Fibroblast of mammary gland (primary cell): ENCODE results near the gene CORO6.

Experiments used
- DNase-seq: peaks from one replicate; pipeline ENCODE4 v3.0.0-alpha.2; 2010; ENCODE audit warnings: low read depth
- H3K4me3 ChIP-seq: 2 replicates; pipeline ENCODE4 v1.5.1; 2011; ENCODE audit warnings: low read depth, mild to moderate bottlenecking, low read length, moderate library complexity; ENCODE audit not compliant: control insufficient read depth
- TF ChIP-seq, protein P1 (sequence below): conservative IDR thresholded peaks from 2 replicates; pipeline ENCODE4 v1.5.1; 2011; ENCODE audit warnings: low read depth, low read length, inconsistent platforms; ENCODE audit not compliant: control insufficient read depth, insufficient read depth

Gene CORO6

DNA sequence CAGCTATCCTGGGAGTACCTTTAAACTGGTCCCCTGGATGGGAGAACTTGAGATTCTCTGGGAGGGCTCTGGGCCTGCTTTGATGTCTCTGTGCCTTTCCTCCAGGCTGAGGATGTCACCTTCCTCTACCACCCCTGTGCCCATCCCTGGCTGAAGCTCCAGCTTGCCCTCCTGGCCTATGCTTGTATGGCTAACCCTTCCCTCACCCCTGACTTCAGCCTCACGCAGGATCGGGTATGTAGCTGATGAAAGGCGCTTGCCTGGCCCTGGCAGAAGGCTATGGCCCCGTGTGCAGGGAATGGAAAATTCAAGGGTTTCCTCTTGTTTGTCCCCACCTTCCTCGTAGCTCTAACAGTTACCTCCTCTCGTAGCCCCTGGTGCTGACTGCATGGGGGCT lies 51.2 kb downstream of the CORO6 start:
- TF ChIP-seq, protein P1, sequence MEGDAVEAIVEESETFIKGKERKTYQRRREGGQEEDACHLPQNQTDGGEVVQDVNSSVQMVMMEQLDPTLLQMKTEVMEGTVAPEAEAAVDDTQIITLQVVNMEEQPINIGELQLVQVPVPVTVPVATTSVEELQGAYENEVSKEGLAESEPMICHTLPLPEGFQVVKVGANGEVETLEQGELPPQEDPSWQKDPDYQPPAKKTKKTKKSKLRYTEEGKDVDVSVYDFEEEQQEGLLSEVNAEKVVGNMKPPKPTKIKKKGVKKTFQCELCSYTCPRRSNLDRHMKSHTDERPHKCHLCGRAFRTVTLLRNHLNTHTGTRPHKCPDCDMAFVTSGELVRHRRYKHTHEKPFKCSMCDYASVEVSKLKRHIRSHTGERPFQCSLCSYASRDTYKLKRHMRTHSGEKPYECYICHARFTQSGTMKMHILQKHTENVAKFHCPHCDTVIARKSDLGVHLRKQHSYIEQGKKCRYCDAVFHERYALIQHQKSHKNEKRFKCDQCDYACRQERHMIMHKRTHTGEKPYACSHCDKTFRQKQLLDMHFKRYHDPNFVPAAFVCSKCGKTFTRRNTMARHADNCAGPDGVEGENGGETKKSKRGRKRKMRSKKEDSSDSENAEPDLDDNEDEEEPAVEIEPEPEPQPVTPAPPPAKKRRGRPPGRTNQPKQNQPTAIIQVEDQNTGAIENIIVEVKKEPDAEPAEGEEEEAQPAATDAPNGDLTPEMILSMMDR: no peak
- H3K4me3 ChIP-seq: no peak overlapping the region
- DNase-seq: no peak

DNA sequence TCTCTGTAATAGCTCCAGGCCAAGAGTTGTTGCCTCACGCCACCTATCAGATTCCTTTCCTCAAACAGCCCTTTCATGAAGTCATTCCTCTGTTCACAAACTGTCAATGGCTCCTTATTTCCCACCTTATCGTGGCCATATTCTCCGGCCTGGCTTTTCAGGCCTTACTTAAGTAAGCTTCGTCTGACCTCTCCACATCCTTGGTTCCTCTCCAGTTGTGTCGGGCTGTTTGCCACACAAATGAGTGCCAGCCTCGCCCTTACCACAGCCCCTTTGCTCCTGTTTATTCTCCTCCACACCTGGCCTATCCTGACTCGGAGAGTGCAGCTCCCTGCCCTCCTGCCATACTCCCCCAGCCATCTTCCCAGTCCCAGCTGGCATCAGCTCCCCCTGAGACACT lies 52.2 kb downstream of the CORO6 start:
- no peak overlapping the region for H3K4me3 ChIP-seq
- TF ChIP-seq, protein P1: no peak
- DNase-seq: no peak

DNA sequence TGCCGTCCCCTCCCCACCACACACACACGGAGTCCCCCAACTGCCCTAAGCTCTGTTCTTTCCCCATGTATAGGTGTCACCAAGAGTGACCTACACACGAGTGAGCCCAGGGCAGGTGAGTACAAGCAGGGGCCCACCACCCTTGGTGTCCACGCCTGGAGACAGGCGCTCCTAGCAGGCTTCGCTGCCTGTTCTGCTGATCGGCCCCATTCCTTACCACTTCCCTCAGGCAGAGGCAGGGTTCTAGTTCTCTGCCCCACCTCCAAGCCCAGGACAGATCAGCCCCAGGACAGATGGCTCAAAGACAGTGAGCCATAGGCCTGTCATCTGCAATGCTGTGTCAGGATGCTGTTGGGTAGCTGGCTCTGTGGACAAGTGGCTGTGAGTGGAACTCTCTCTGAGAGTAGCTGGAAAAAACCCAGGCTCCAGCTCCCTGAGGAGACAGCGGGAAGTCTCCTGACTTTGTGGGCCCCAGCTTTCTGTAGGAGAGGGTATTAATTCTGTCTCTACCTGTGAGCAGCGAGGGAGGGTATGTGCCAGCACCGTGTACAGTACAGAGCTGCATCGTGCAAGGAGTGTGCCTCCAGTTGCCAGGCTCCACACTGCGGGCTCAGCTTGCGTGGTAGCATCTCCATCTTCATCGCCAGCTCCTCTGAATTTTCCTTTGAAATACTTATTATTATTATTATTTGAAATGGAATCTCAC lies 53.3 kb downstream of the CORO6 start:
- TF ChIP-seq, protein P1: no peak
- peak overlapping the region; percentile 64 for H3K4me3 ChIP-seq
- no peak for DNase-seq

DNA sequence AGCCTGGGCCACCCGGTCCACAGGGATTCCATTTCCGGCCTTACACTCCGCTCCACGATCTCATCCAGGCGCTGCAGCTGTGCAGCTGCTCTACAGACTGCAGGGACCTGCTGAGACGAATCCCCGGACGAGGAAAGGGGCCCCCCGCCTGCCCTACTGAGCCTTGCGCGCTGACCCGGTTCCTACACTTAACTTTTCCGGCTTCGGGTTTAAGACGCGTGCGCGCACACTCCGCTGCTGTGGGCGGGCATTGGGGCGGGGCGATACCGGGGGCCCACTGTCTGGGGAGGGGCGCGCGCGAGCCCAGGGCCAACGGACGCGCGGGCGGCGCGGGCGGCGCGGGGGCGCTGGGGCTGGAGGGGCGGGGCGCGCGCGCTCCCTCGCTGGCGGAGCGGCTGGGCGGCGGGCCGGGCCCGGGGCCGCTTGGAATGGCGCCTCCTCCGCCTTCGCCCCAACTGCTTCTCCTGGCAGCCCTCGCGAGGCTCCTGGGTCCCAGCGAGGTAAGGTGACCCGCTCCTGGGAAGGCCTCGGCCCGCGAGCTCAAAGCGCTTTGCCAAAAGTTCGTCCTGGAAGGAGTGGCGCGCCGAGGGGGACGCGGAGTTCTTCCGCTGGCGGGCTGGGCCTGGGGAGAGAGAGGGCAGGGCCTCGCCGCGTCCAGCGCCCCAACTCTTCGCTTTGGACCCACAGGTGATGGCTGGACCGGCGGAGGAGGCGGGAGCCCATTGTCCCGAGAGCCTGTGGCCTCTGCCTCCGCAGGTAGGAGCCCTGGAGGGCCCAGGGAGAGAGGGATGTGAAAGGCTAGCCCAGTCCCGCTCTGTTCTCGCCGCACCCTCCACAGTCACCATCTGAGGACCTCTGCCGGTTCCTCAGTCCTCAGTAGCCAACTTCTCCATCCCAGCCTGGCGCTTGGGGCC lies 54.1 kb downstream of the CORO6 start, which contains the start of gene TP53I13:
TP53I13 (plus strand) TSS at position 371 of the 914 bp plus-strand sequence; CDS start at position 429, 58 bp downstream.
- DNase-seq: peak; percentile 61
- TF ChIP-seq, protein P1: no peak

DNA sequence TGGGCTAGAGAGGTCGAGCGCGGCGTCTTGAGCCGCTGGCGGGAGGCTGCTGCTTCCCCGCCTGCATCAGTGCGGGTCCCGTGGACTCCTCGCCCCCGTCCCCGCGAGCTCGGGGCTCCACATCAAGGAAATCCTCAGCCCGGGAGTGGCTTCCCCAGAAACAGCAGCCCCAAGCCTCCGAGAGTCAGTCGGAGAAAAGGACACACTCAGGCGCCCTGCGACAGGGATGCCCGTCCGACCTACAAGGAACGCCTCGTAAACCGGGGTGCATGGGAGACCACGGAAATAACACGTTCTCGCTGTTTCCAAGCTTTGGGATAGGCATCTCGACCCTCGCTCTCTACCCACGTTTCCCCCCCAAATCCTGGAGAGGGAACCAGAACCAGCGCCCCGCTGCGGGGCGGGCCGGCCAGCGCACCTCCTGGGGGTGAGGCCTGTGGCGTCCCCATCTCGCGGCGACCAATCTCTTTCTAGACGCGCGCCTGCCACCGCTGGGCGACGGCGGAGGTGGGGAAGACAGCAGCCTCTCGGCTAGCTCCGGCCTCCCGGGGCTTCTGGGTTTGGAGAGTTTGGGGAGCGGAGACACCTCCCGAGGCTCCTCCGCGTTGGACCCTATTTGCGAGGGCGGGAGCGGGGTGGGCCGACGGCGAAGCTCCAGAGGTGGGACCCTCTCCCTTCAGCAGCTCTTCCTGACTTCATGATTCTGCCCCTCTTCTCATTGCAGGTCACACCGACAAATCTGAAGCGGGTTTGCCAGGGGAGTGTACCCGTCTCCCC lies 55.0 kb downstream of the CORO6 start:
- TF ChIP-seq, protein P1: peak; percentile 25
- H3K4me3 ChIP-seq: peak overlapping the region; percentile 68
- DNase-seq: no peak

More for the DNA sequence above, 54.1 kb downstream of the CORO6 start, which contains the start of gene TP53I13:
- peak within 1 kb of the TSS; percentile 68 for H3K4me3 ChIP-seq

DNA sequence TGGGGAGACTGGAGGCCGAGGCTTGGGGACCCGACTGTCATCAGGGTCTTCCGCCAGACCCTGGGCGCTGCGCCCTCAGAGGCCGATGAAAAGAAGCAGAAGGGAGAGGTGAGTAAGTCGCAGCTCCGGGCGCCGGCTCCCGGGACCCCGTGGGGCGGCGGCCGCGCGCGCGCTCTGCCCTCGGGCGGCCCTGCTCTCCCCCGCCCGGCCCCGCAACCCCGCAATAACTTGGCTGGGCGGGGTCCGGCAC lies 55.5 kb downstream of the CORO6 start:
- H3K4me3 ChIP-seq: peak overlapping the region; percentile 68
- TF ChIP-seq, protein P1: no peak
- no peak for DNase-seq
